Choroid plexus epithelial cell (primary cell): ENCODE results near the gene THSD7A.

Source experiments
- DNase-seq: peaks from one replicate; pipeline ENCODE4 v3.0.0-alpha.2; 2010; ENCODE audit warnings: low read depth
- H3K4me3 ChIP-seq: 2 replicates; pipeline ENCODE4 v1.5.1; 2011; ENCODE audit warnings: low read depth, mild to moderate bottlenecking, control low read depth, low read length, moderate library complexity
- CTCF ChIP-seq: conservative IDR thresholded peaks from 2 replicates; pipeline ENCODE4 v1.5.1; 2011; ENCODE audit warnings: low read depth, mild to moderate bottlenecking, control low read depth, inconsistent platforms, low read length, moderate library complexity

The THSD7A gene

GRCh38 chr7:11748884-11749283, 83.1 kb downstream of the THSD7A start:
- no peak overlapping the region for H3K4me3 ChIP-seq
- peak; percentile 33 for DNase-seq

GRCh38 chr7:11747715-11748485, 84.1 kb downstream of the THSD7A start:
- H3K4me3 ChIP-seq: no peak overlapping the region
- DNase-seq: no peak
- TF ChIP-seq CTCF: no peak

More at GRCh38 chr7:11748884-11749283, 83.1 kb downstream of the THSD7A start:
- TF ChIP-seq CTCF: peak; percentile 45

- H3K4me3 ChIP-seq: no peak overlapping the region
- no peak for DNase-seq
- TF ChIP-seq CTCF: no peak
Measured at GRCh38 chr7:11746591-11746990, 85.4 kb downstream of the THSD7A start.

GRCh38 chr7:11743548-11743947, 88.5 kb downstream of the THSD7A start:
- H3K4me3 ChIP-seq: no peak overlapping the region
- TF ChIP-seq CTCF: no peak
- DNase-seq: no peak

- no peak overlapping the region for H3K4me3 ChIP-seq
- no peak for DNase-seq
- TF ChIP-seq CTCF: no peak
Measured at GRCh38 chr7:11743016-11743415, 89.0 kb downstream of the THSD7A start.

GRCh38 chr7:11742496-11742895, 89.5 kb downstream of the THSD7A start:
- H3K4me3 ChIP-seq: no peak overlapping the region
- DNase-seq: no peak
- TF ChIP-seq CTCF: no peak

GRCh38 chr7:11737723-11738122, 94.3 kb downstream of the THSD7A start:
- TF ChIP-seq CTCF: no peak
- peak; percentile 31 for DNase-seq
- H3K4me3 ChIP-seq: no peak overlapping the region
